PC-3 (cell line): ENCODE data around the gene CLIC5. TPM values are rescaled to one million over a fixed set of nuclear protein-coding genes. Genes with fewer than 3 reads are reported as not detected.

Source experiments
- ATAC-seq: fragments of 200-7000 bp; cut with Tn5 transposase; 2 replicates; pipeline ENCODE4 v1.9.1; 2020; ENCODE audit warnings: mild to moderate bottlenecking, moderate library complexity
- BruUV-seq: library from RNA; stranded (reverse); fragments of 400-500 nt; replicated peaks from 2 replicates; lab custom pipeline; 2021; lab: Mats Ljungman, UMichigan
- CTCF ChIA-PET: fragments of 300-600 bp; sonication (Branson Sonifier 250); formaldehyde crosslinking; loops from one replicate; lab custom pipeline; 2022; ENCODE audit warnings: antibody characterized with exemption; lab: Charles Lee
- POLR2A ChIA-PET: fragments of 300-600 bp; sonication (Branson Sonifier 250); formaldehyde crosslinking; loops from one replicate; lab custom pipeline; 2022; ENCODE audit warnings: antibody characterized with exemption; ENCODE audit not compliant: unreplicated experiment; lab: Charles Lee
- DNase-seq: peaks from one replicate; pipeline ENCODE4 v3.0.0-alpha.2; 2015
- H2AFZ ChIP-seq: fragments of 300-600 bp; sonication (generic); 2 replicates; pipeline ENCODE4 v1.6.0; 2016; ENCODE audit warnings: antibody characterized with exemption, low read length
- H3F3A ChIP-seq: fragments of 300-600 bp; sonication (generic); one replicate; pipeline ENCODE4 v1.6.0; 2017; ENCODE audit warnings: antibody characterized with exemption, low read length, control low read depth, mild to moderate bottlenecking; ENCODE audit not compliant: unreplicated experiment
- H3K27ac ChIP-seq: fragments of 300-600 bp; sonication (generic); 2 replicates; pipeline ENCODE4 v1.5.1; 2016; ENCODE audit warnings: mild to moderate bottlenecking, low read length
- H3K27me3 ChIP-seq: fragments of 300-600 bp; sonication (generic); 2 replicates; pipeline ENCODE4 v1.6.1; 2016; ENCODE audit warnings: low read length, mixed read lengths
- H3K36me3 ChIP-seq: fragments of 300-600 bp; sonication (generic); 2 replicates; pipeline ENCODE4 v1.6.1; 2016; ENCODE audit warnings: low read depth, mixed run types, low read length, mixed read lengths
- H3K4me1 ChIP-seq: fragments of 300-600 bp; sonication (generic); 2 replicates; pipeline ENCODE4 v1.5.1; 2016; ENCODE audit warnings: low read length; ENCODE audit not compliant: insufficient read depth
- H3K4me2 ChIP-seq: fragments of 300-600 bp; sonication (generic); 2 replicates; pipeline ENCODE4 v1.6.0; 2016; ENCODE audit warnings: low read length
- H3K4me3 ChIP-seq: fragments of 300-600 bp; sonication (generic); 2 replicates; pipeline ENCODE4 v1.5.1; 2016; ENCODE audit warnings: mild to moderate bottlenecking, low read length, mixed read lengths
- H3K79me2 ChIP-seq: fragments of 300-600 bp; sonication (generic); 2 replicates; pipeline ENCODE4 v1.6.1; 2017; ENCODE audit warnings: low read length, mixed read lengths
- H3K9ac ChIP-seq: fragments of 300-600 bp; sonication (generic); 2 replicates; pipeline ENCODE4 v1.6.0; 2016; ENCODE audit warnings: mild to moderate bottlenecking, low read length
- H3K9me2 ChIP-seq: fragments of 300-600 bp; sonication (generic); replicated peaks from 2 replicates; pipeline ENCODE4 v1.6.1; 2016; ENCODE audit warnings: mixed run types, low read length, mixed read lengths
- H3K9me3 ChIP-seq: fragments of 300-600 bp; sonication (generic); 2 replicates; pipeline ENCODE4 v1.6.1; 2016; ENCODE audit warnings: low read length, mixed read lengths
- H4K20me1 ChIP-seq: fragments of 300-600 bp; sonication (generic); 2 replicates; pipeline ENCODE4 v1.6.1; 2016; ENCODE audit warnings: low read length, mixed read lengths
- EZH2 ChIP-seq: fragments of 300-600 bp; sonication (generic); IDR thresholded peaks from one replicate; pipeline ENCODE4 v1.6.1; 2017; ENCODE audit warnings: antibody characterized with exemption, mild to moderate bottlenecking, low read length; ENCODE audit not compliant: unreplicated experiment
- EZH2phosphoT487 ChIP-seq: fragments of 300-600 bp; sonication (generic); IDR thresholded peaks from 2 replicates; pipeline ENCODE4 v1.6.1; 2018; ENCODE audit warnings: mild to moderate bottlenecking, antibody characterized with exemption, low read length, borderline replicate concordance
- intact Hi-C: fragments of 100-400 bp; cut with micrococcal nuclease; formaldehyde crosslinking; loops from 2 replicates; pipeline ENCODE4 v1.9.0; 2023
- total RNA-seq: library from RNA; depleted of rRNA; stranded (reverse); fragments of >200 nt; gene quantifications from 2 replicates; pipeline ENCODE4 v1.2.3, GENCODE V29; 2014
- TF ChIP-seq, protein P1 (sequence below): fragments of 300-600 bp; sonication (generic); conservative IDR thresholded peaks from 2 replicates; pipeline ENCODE4 v1.5.1; 2017; ENCODE audit warnings: antibody characterized with exemption, low read depth, mild to moderate bottlenecking, low read length

The CLIC5 gene
- total RNA-seq, 1 experiment from 2014 or later = not detected

GRCh38 chr6:45903959-45904358 is 111.7 kb downstream of the CLIC5 start:
- Histone ChIP-seq H3K9me2 (no peaks in the 10 kb centered on the region), H3K79me2 (no peaks in the 10 kb centered on the region), H3K27ac (no peak overlapping the region), H4K20me1 (no peaks in the 10 kb centered on the region), H3K4me1 (no peaks in the 10 kb centered on the region), H3K27me3 (no peaks in the 10 kb centered on the region), H3K4me2 (no peak overlapping the region), H3K9me3 (no peaks in the 10 kb centered on the region), H3K4me3 (no peak overlapping the region), H3K9ac (no peak overlapping the region), H3F3A (no peaks in the 10 kb centered on the region), H2AFZ (no peak overlapping the region), H3K36me3 (no peaks in the 10 kb centered on the region)
- DNase-seq (no peak), ATAC-seq (no peak)
- ChIA-PET POLR2A (no interaction called here), CTCF (no interaction called here)
- no TSS peak for BruUV-seq
- no peak for TF ChIP-seq EZH2phosphoT487
- TF ChIP-seq EZH2 = no peak
- TF ChIP-seq, protein P1, sequence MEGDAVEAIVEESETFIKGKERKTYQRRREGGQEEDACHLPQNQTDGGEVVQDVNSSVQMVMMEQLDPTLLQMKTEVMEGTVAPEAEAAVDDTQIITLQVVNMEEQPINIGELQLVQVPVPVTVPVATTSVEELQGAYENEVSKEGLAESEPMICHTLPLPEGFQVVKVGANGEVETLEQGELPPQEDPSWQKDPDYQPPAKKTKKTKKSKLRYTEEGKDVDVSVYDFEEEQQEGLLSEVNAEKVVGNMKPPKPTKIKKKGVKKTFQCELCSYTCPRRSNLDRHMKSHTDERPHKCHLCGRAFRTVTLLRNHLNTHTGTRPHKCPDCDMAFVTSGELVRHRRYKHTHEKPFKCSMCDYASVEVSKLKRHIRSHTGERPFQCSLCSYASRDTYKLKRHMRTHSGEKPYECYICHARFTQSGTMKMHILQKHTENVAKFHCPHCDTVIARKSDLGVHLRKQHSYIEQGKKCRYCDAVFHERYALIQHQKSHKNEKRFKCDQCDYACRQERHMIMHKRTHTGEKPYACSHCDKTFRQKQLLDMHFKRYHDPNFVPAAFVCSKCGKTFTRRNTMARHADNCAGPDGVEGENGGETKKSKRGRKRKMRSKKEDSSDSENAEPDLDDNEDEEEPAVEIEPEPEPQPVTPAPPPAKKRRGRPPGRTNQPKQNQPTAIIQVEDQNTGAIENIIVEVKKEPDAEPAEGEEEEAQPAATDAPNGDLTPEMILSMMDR = no peak
- intact Hi-C loops = no loop called here

DNA sequence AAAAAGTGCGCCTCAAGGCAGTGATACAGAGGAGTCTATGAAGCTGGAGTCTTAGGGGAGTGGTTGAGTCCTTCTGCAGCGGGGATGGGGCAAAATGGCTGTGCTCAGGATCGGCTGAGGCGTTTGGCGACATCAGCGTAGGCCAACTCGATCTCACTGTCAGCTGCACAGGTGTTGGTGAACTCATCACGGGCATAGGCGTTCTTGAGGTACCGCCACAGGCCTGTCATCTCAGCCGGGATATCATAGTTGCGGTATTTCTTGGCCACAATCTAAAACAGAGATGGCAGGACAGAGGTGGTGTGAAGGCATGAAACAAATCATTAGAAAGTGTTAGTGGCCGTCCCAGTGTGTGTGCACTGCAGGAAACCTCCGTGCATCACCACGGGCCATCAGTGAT is 112.7 kb downstream of the CLIC5 start:
- Histone ChIP-seq H3F3A (no peaks in the 10 kb centered on the region), H3K36me3 (no peaks in the 10 kb centered on the region), H3K4me2 (no peak overlapping the region), H3K27ac (no peak overlapping the region), H4K20me1 (no peaks in the 10 kb centered on the region), H3K9ac (no peak overlapping the region), H2AFZ (no peak overlapping the region), H3K9me2 (no peaks in the 10 kb centered on the region), H3K4me1 (no peaks in the 10 kb centered on the region), H3K27me3 (no peaks in the 10 kb centered on the region), H3K4me3 (no peak overlapping the region), H3K79me2 (no peaks in the 10 kb centered on the region), H3K9me3 (no peaks in the 10 kb centered on the region)
- no TSS peak for BruUV-seq
- TF ChIP-seq EZH2 = no peak
- no peak for TF ChIP-seq EZH2phosphoT487
- TF ChIP-seq, protein P1 = no peak
- intact Hi-C loops = no loop called here
- ChIA-PET CTCF (no interaction called here), POLR2A (no interaction called here)
- DNase-seq (no peak), ATAC-seq (no peak)

GRCh38 chr6:45901767-45902650 is 113.7 kb downstream of the CLIC5 start:
- intact Hi-C loops = no loop called here
- no peaks in the 10 kb centered on the region for H3K9me2 ChIP-seq
- no peak overlapping the region for H2AFZ ChIP-seq
- no peaks in the 10 kb centered on the region for H3K27me3 ChIP-seq
- no peak overlapping the region for H3K9ac ChIP-seq
- ATAC-seq (no peak), DNase-seq (no peak)
- TF ChIP-seq EZH2 (no peak), EZH2phosphoT487 (no peak)
- TF ChIP-seq, protein P1 = no peak
- H3K79me2 ChIP-seq = no peaks in the 10 kb centered on the region
- no peaks in the 10 kb centered on the region for H3F3A ChIP-seq
- no peak overlapping the region for H3K4me2 ChIP-seq
- CTCF ChIA-PET = no interaction called here
- H3K36me3 ChIP-seq = no peaks in the 10 kb centered on the region
- no peaks in the 10 kb centered on the region for H4K20me1 ChIP-seq
- BruUV-seq = no TSS peak
- H3K4me3 ChIP-seq = no peak overlapping the region
- POLR2A ChIA-PET = no interaction called here
- H3K4me1 ChIP-seq = no peaks in the 10 kb centered on the region
- H3K9me3 ChIP-seq = no peaks in the 10 kb centered on the region
- H3K27ac ChIP-seq = no peak overlapping the region
